OCI-LY3 (cell line): ENCODE results near the gene DOCK1.

ENCODE experiments used
- EZH2phosphoT487 ChIP-seq: fragments of 200-600 bp; shearing (Covaris generic); IDR thresholded peaks from 2 replicates; pipeline ENCODE4 v1.6.1; 2018; ENCODE audit warnings: antibody characterized with exemption, mixed run types, low read depth
- TF ChIP-seq, protein P1 (sequence below): fragments of 200-600, 300-600 bp; sonication (generic); IDR thresholded peaks from 2 replicates; pipeline ENCODE4 v1.5.1; 2014; ENCODE audit warnings: antibody characterized with exemption, low read length, low read depth

DNA sequence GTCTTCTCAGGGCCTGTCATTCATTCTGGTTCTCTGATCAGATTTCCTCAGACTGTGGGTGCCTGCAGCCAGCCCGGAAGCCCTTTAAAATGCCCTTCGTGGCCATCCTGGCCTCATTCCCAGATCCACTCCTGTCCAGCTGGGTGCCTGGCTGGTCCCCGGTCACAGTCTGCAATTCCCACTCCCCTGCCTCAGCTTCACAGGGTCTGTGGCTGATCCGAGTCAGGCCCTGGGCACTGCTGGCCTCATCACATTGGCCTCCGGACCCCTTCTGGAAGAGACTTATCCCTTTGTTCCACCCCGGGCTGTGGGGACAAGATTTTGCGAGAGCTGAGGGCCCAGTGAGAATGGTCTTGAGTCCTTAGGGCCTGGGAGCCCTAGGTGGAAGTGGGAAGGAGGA lies 12.1 kb downstream of the DOCK1 start:
- TF ChIP-seq, protein P1, sequence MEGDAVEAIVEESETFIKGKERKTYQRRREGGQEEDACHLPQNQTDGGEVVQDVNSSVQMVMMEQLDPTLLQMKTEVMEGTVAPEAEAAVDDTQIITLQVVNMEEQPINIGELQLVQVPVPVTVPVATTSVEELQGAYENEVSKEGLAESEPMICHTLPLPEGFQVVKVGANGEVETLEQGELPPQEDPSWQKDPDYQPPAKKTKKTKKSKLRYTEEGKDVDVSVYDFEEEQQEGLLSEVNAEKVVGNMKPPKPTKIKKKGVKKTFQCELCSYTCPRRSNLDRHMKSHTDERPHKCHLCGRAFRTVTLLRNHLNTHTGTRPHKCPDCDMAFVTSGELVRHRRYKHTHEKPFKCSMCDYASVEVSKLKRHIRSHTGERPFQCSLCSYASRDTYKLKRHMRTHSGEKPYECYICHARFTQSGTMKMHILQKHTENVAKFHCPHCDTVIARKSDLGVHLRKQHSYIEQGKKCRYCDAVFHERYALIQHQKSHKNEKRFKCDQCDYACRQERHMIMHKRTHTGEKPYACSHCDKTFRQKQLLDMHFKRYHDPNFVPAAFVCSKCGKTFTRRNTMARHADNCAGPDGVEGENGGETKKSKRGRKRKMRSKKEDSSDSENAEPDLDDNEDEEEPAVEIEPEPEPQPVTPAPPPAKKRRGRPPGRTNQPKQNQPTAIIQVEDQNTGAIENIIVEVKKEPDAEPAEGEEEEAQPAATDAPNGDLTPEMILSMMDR = no peak
- TF ChIP-seq EZH2phosphoT487 = no peak
